GM10248 (cell line): Measurements from ENCODE around the gene TMEM231.
"Not testable (repeated sequence)": the region's sequence is repeated elsewhere in the genome, so short reads cannot be mapped to it uniquely, and the experiment has no call there.

ENCODE experiments used
- CTCF ChIA-PET: fragments of 300-600 bp; sonication (Branson Sonifier 250); formaldehyde crosslinking; extraction: SDS; loops from one replicate; lab custom pipeline; 2021; ENCODE audit warnings: antibody characterized with exemption; lab: Yijun Ruan, JAX
- POLR2A ChIA-PET: fragments of 350-650 bp; sonication (Branson Sonifier 250); formaldehyde crosslinking; extraction: SDS; loops from one replicate; lab custom pipeline; 2020; ENCODE audit warnings: antibody characterized with exemption; lab: Yijun Ruan, JAX
- DNase-seq: peaks from one replicate; pipeline ENCODE4 v3.0.0; 2012; ENCODE audit errors: extremely low spot score
- CTCF ChIP-seq: IDR thresholded peaks from 2 replicates; pipeline ENCODE4 v1.5.1; 2012; ENCODE audit warnings: mild to moderate bottlenecking, low read depth; ENCODE audit errors: extremely low read depth, missing control alignments, control extremely low read depth

The TMEM231 gene

GRCh38 chr16:75514296-75514695 is 41.8 kb downstream of the TMEM231 start:
- CTCF ChIA-PET, result interaction anchor here (0.9 to 1.2 kb wide), 5 partner anchors 20 to 51 kb away, joined by 3 to 4 read pairs (median 4); no protein-coding TSS in a partner anchor
- no peak for DNase-seq
- POLR2A ChIA-PET, result no interaction called here
- no peak for TF ChIP-seq CTCF

- POLR2A ChIA-PET, result interaction anchor here (1.3 kb wide), 1 partner anchor 11 kb away, joined by 5 read pairs; the partner anchor contains the start of gene CHST6
- DNase-seq, result no peak
- CTCF ChIA-PET, result interaction anchor here (0.6 to 3.5 kb wide), 4 partner anchors 10 to 55 kb away, joined by 3 to 22 read pairs (median 4); no protein-coding TSS in a partner anchor
- TF ChIP-seq CTCF, result no peak
Measured at GRCh38 chr16:75506574-75506973, 49.5 kb downstream of the TMEM231 start.

DNA sequence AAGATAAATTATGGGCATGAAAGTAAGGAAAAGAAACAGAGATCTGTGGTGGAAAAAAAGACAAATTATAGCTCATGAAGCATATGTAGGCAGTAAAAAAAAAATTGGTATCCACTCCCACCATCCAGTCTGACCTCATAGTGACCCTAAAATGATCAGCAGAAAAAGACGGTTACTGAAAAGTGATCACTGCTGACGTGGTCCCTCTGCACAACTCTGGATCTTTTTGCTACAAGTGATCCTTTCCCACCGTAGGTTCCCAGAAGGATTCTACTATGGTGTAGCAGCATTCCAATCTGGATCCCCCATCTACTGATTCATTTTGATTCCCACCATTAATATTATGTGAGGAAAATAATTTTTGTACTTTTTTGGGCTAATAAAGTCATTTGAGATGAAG is 49.9 kb downstream of the TMEM231 start:
- POLR2A ChIA-PET, result interaction anchor here (1.3 kb wide), 1 partner anchor 11 kb away, joined by 5 read pairs; the partner anchor contains the start of gene CHST6
- CTCF ChIA-PET, result interaction anchor here (0.6 to 1.2 kb wide), 4 partner anchors 11 to 56 kb away, joined by 3 to 5 read pairs (median 4); no protein-coding TSS in a partner anchor

GRCh38 chr16:75503801-75504200 is 52.3 kb downstream of the TMEM231 start:
- CTCF ChIA-PET, result interaction anchor here (1.4 kb wide), 2 partner anchors 12 to 13 kb away, joined by 3 to 6 read pairs; no protein-coding TSS in a partner anchor
- no peak for DNase-seq
- no peak for TF ChIP-seq CTCF
- POLR2A ChIA-PET, result no interaction called here

More for the DNA sequence above, 49.9 kb downstream of the TMEM231 start:
- DNase-seq, result no peak
- no peak for TF ChIP-seq CTCF

DNA sequence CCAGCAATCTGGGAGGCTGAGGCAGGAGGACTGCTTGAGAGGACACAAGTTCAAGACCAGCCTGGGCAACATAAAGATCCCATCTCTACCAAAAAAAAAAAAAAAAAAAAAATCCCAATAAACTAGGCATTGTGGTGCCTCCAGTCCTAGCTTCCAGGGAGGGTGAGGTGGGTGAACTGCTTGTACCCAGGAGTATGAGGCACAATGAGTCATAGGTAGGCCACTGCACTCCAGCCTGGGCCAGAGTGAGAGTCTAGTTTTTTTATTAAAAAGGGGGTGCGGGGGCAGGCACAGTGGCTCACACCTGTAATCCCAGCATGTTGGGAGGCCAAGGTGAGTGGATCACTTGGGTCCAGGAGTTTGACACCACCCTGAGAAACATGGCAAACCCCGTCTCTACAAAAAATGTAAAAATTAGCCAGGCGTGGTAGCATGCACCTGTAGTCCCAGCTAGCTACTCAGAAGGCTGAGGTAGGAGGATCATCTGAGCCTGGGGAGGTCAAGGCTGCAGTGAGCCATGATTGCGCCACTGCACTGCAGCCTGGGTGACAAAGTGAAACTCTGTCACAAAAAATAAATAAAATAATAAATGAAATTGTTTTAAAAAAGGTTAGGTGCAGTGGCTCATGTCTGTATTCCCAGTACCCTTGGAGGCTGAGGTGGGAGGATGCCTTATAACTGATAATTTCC is 53.0 kb downstream of the TMEM231 start:
- ChIA-PET CTCF (interaction anchor here (1.4 kb wide), 2 partner anchors 12 to 14 kb away, joined by 3 to 6 read pairs; no protein-coding TSS in a partner anchor), POLR2A (no interaction called here)
- no peak for TF ChIP-seq CTCF
- DNase-seq, result no peak

GRCh38 chr16:75501820-75502219 is 54.2 kb downstream of the TMEM231 start:
- POLR2A ChIA-PET, DNase-seq: not testable (repeated sequence)
- CTCF ChIA-PET, result interaction anchor here (1.1 to 1.6 kb wide), 2 partner anchors 15 to 30 kb away, joined by 3 to 9 read pairs; no protein-coding TSS in a partner anchor

- no peak for DNase-seq
- ChIA-PET CTCF (interaction anchor here (1.1 to 1.6 kb wide), 2 partner anchors 16 to 29 kb away, joined by 3 to 9 read pairs; no protein-coding TSS in a partner anchor), POLR2A (no interaction called here)
- TF ChIP-seq CTCF, result no peak
Measured at GRCh38 chr16:75501359-75501758, 54.7 kb downstream of the TMEM231 start.

- DNase-seq, POLR2A ChIA-PET: not testable (repeated sequence)
- CTCF ChIA-PET, result interaction anchor here (1.2 to 2.8 kb wide), 3 partner anchors 21 to 35 kb away, joined by 3 to 10 read pairs (median 7); no protein-coding TSS in a partner anchor
Measured at GRCh38 chr16:75498605-75499322, 57.3 kb downstream of the TMEM231 start.
